Fibroblast of lung (primary cell): ENCODE data around the gene ESAM.

ENCODE experiments used
- EZH2 ChIP-seq: IDR thresholded peaks from 2 replicates; pipeline ENCODE4 v1.5.1; 2012; ENCODE audit warnings: low read length, control low read depth, mild to moderate bottlenecking; ENCODE audit errors: missing control alignments
- TF ChIP-seq, protein P1 (sequence below), 2 donors: IDR thresholded peaks in 1 of 2; conservative IDR thresholded peaks in 1 of 2; 1 replicate in 1 of 2; 2 replicates in 1 of 2; pipeline ENCODE4 v1.5.1; 2011 to 2012; ENCODE audit warnings: low read length in 2 of 2, control low read depth in 1 of 2, inconsistent platforms in 1 of 2, low read depth in 1 of 2, mild to moderate bottlenecking in 1 of 2

DNA sequence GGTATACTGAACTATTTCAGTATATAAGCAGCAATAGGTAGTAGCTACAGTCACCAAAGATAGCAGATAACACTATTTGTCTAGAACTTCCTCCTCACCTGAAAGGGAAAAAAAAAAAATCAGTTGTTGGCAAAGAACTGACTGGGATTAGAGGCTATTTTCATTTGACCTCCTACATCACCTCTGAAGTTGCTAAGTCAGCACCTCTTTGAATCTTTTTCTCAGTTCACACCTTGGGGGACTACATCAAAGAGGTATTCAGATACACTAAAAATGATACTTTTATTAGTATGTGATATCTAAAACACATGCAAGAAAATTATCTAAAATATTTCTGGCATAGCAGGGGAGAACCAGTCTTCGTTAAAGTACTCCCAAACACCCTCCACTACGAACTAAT lies 22.0 kb upstream of the ESAM start:
- TF ChIP-seq, protein P1, sequence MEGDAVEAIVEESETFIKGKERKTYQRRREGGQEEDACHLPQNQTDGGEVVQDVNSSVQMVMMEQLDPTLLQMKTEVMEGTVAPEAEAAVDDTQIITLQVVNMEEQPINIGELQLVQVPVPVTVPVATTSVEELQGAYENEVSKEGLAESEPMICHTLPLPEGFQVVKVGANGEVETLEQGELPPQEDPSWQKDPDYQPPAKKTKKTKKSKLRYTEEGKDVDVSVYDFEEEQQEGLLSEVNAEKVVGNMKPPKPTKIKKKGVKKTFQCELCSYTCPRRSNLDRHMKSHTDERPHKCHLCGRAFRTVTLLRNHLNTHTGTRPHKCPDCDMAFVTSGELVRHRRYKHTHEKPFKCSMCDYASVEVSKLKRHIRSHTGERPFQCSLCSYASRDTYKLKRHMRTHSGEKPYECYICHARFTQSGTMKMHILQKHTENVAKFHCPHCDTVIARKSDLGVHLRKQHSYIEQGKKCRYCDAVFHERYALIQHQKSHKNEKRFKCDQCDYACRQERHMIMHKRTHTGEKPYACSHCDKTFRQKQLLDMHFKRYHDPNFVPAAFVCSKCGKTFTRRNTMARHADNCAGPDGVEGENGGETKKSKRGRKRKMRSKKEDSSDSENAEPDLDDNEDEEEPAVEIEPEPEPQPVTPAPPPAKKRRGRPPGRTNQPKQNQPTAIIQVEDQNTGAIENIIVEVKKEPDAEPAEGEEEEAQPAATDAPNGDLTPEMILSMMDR (conservative IDR thresholded peaks at IDR 0.05 in 1 of 2, IDR thresholded peaks at IDR 0.05 in 1 of 2; ENCODE audit: low read depth in 1 of 2, low read length in 2 of 2) = no peak
- no peak for TF ChIP-seq EZH2
